ENCODE measurements around the gene ARHGEF28.

The ARHGEF28 gene

DNA sequence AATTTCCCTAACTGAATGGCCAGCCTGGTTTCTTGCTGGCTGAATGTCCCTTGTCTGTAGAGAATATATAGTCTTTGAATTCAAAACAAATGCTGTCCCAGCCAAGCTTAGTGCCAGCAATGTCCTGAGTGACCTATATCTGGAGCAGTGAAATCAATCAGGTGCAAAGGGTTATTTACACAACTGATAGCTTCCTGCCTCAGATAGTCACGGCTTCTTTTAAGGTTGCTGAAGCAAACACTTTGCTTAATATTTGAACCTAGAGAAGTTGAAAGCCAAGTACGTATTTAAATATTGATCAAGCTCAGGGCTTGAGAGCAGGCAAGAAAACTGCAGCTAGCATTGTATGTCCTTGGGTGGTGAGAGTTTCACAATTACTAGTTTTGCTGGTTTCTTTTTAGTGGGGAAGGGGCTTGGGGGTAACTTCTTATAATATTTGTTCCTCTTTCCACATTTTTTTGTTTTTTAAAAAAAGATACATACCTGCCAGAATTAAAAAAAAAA lies 2.0 kb upstream of the ARHGEF28 start:
- Histone ChIP-seq H3K27me3 (ENCODE audit: insufficient read depth, low read depth, severe bottlenecking) (no peaks in the 10 kb centered on the region), H3K4me3 (ENCODE audit: low read depth, low read length) (no peak overlapping the region), H3K9me3 (ENCODE audit: severe bottlenecking) (no peaks in the 10 kb centered on the region), H3K36me3 (no peaks in the 10 kb centered on the region), H3K27ac (no peak overlapping the region)
- DNase-seq = no peak
- TF ChIP-seq, protein P1, sequence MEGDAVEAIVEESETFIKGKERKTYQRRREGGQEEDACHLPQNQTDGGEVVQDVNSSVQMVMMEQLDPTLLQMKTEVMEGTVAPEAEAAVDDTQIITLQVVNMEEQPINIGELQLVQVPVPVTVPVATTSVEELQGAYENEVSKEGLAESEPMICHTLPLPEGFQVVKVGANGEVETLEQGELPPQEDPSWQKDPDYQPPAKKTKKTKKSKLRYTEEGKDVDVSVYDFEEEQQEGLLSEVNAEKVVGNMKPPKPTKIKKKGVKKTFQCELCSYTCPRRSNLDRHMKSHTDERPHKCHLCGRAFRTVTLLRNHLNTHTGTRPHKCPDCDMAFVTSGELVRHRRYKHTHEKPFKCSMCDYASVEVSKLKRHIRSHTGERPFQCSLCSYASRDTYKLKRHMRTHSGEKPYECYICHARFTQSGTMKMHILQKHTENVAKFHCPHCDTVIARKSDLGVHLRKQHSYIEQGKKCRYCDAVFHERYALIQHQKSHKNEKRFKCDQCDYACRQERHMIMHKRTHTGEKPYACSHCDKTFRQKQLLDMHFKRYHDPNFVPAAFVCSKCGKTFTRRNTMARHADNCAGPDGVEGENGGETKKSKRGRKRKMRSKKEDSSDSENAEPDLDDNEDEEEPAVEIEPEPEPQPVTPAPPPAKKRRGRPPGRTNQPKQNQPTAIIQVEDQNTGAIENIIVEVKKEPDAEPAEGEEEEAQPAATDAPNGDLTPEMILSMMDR (IDR thresholded peaks at IDR 0.05; ENCODE audit: low read depth, low read length) = no peak

DNA sequence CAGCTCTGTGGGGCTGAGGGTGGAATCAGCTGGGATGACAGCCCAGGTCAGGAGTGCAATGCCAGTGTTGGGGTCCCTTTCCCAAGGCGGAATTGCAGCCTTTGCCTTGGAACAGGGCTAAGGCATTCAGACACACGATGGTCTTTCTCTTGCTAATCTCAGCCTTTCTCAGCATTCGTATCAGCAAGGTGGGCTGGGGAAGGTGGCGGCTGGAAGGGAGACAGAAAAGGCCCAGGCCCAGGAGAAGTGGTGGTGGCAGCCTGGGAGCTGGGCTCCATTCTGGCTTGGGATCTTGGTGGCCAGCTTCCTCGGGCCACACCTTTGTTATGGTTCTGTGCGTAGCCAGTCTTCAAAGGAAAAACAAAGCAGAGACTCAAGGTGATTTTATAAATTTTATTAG lies 1.1 kb upstream of the ARHGEF28 start:
- H3K27ac ChIP-seq = no peak overlapping the region
- TF ChIP-seq, protein P1 (IDR thresholded peaks at IDR 0.05; ENCODE audit: low read depth, low read length) = no peak
- H3K36me3 ChIP-seq = no peaks in the 10 kb centered on the region
- H3K9me3 ChIP-seq (ENCODE audit: severe bottlenecking) = no peaks in the 10 kb centered on the region
- H3K4me3 ChIP-seq (ENCODE audit: low read depth, low read length) = no peak overlapping the region
- H3K27me3 ChIP-seq (ENCODE audit: insufficient read depth, low read depth, severe bottlenecking) = no peaks in the 10 kb centered on the region
- DNase-seq = no peak

DNA sequence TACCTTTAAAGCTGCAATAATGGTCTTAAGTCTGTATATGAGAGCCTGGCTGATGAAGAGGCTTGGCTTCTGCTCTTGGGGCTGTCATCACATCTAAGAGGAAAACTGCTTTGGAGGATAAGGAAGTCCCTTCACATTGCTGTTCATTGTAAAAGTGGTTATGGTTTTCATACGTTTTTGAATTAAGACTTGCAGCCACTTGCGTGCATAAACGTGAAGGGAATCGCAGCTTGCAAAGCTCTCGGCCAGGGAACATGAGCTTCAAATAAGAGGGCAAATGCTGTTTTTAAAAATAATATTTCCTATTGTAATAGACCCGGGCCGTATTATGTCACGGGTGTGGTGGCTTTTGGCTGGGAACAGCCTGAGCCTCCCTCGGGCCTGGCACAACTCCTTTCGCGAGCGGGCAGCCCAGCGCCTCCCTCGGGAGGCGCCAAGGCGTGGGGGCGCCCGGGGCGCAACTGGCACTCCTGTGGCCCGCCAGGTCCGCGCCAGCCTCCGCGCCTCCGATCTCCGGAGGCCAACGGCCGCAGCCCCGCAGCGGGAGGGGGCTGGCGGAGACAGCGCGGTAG lies 538 bp upstream of the ARHGEF28 start:
- H3K36me3 ChIP-seq = no peaks in the 10 kb centered on the region
- no peaks in the 10 kb centered on the region for H3K9me3 ChIP-seq (ENCODE audit: severe bottlenecking)
- H3K4me3 ChIP-seq (ENCODE audit: low read depth, low read length) = peak overlapping the region; percentile 93
- TF ChIP-seq, protein P1 (IDR thresholded peaks at IDR 0.05; ENCODE audit: low read depth, low read length) = no peak
- no peaks in the 10 kb centered on the region for H3K27me3 ChIP-seq (ENCODE audit: insufficient read depth, low read depth, severe bottlenecking)
- H3K27ac ChIP-seq = peak overlapping the region; percentile 82
- DNase-seq = no peak

DNA sequence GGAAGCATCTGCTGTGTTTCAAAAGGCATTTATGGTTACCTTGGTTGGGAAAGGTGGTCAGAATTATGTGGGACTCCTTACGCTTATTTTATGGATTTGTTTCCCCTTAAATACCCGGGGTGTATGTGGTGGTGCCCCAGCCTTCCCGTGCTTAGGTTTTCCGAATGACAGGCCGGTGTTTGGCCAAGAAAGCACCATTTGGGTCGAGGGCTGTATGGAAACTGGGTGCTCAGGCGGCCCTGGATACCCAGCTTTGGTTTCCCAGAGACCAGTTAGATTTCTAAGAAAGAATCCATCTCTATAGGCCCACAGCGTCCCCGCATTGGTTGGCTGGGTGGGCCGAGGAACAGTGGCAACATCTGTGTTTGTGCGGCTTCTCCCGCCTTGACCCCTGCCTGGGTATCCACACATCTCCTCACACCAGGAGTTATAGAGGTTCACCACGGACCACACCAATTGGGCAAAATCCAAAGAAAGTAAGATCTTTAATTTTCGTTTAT lies 868 bp downstream of the ARHGEF28 start:
- Histone ChIP-seq H3K9me3 (ENCODE audit: severe bottlenecking) (no peaks in the 10 kb centered on the region), H3K4me3 (ENCODE audit: low read depth, low read length) (peak overlapping the region; percentile 93), H3K36me3 (no peaks in the 10 kb centered on the region), H3K27me3 (ENCODE audit: insufficient read depth, low read depth, severe bottlenecking) (no peaks in the 10 kb centered on the region), H3K27ac (no peak overlapping the region; the same call in 1 of the 2 replicates)
- no peak for DNase-seq
- TF ChIP-seq, protein P1 (IDR thresholded peaks at IDR 0.05; ENCODE audit: low read depth, low read length) = no peak

DNA sequence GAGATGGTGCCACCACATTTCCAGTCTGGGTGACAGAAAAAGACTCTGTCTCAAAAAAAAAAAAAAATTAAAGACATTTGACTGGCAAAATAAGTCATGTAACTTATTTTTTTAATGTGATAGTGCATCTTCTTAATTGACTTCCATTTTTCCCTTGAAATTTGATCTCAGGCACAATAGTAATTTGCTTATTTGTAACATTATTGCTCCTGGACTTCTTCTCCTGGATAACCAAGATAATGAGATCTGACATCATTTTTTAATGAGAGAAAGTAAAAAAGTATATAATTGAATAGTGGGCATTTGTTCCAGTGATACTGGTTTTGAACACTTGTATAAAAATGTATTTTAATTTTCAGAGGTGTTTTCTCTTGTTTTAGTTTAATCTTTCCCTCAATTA lies 3.5 kb downstream of the ARHGEF28 start:
- no peaks in the 10 kb centered on the region for H3K27me3 ChIP-seq (ENCODE audit: insufficient read depth, low read depth, severe bottlenecking)
- no peaks in the 10 kb centered on the region for H3K36me3 ChIP-seq
- H3K27ac ChIP-seq = no peak overlapping the region
- no peaks in the 10 kb centered on the region for H3K9me3 ChIP-seq (ENCODE audit: severe bottlenecking)
- no peak overlapping the region for H3K4me3 ChIP-seq (ENCODE audit: low read depth, low read length)
- no peak for DNase-seq
- TF ChIP-seq, protein P1 (IDR thresholded peaks at IDR 0.05; ENCODE audit: low read depth, low read length) = no peak

DNA sequence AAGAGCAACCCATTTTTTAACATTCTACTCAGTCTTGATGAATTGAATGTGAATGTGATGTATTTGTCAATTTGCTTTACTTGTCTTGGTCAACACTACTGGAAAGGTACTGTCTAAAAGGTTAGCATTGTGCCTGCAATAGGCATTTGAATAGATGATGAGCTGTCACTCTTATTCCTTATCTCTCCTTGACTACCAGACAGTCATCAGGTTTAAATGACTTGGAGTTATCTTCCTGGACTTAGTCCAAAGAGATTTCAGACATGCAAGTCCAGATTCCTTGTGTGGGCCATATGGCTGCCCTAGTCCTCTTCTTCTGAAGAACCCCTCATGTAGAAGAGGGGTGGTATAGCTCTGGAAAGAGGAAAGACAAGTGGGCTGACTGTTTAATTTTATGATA lies 4.8 kb downstream of the ARHGEF28 start:
- DNase-seq = no peak
- Histone ChIP-seq H3K27ac (no peak overlapping the region), H3K9me3 (ENCODE audit: severe bottlenecking) (no peaks in the 10 kb centered on the region), H3K36me3 (no peaks in the 10 kb centered on the region), H3K27me3 (ENCODE audit: insufficient read depth, low read depth, severe bottlenecking) (no peaks in the 10 kb centered on the region), H3K4me3 (ENCODE audit: low read depth, low read length) (no peak overlapping the region)
- TF ChIP-seq, protein P1 (IDR thresholded peaks at IDR 0.05; ENCODE audit: low read depth, low read length) = no peak
